Lung (tissue), 12 donors: Measurements from ENCODE around the gene HIPK2. TPM values are rescaled to one million over a fixed set of nuclear protein-coding genes. Genes with fewer than 3 reads are reported as not detected.
A peak's percentile ranks its signal among the peaks of the same experiment; 100 is the strongest.

Experiments
- ATAC-seq: fragments of 200-7000 bp; cut with Tn5 transposase; one replicate; pipeline ENCODE4 v1.9.1; 2020; ENCODE audit warnings: moderate number of reproducible peaks; ENCODE audit not compliant: insufficient read depth, low FRiP score
- DNase-seq, 3 donors: peaks; one replicate each; pipeline ENCODE4 v3.0.0-alpha.2; 2013 to 2017
- H3K27ac ChIP-seq, 2 donors: one replicate each; pipeline ENCODE4 v1.5.1; 2013; ENCODE audit warnings: mild to moderate bottlenecking in 2 of 2, moderate library complexity in 2 of 2, control low read depth in 1 of 2, inconsistent platforms in 1 of 2, low read depth in 1 of 2, low read length in 1 of 2
- H3K27me3 ChIP-seq, 3 donors: one replicate each; pipeline ENCODE4 v1.5.1; 2013; ENCODE audit warnings: low read length in 2 of 3; ENCODE audit not compliant: control insufficient read depth in 3 of 3, insufficient read depth in 3 of 3
- H3K36me3 ChIP-seq, 4 donors: one replicate each; pipeline ENCODE4 v1.5.1; 2013; ENCODE audit warnings: low read length in 4 of 4, mild to moderate bottlenecking in 1 of 4, moderate library complexity in 1 of 4; ENCODE audit not compliant: control insufficient read depth in 4 of 4, insufficient read depth in 4 of 4
- H3K4me1 ChIP-seq, 5 donors: one replicate each; pipeline ENCODE4 v1.5.1; 2013; ENCODE audit warnings: low read length in 5 of 5, mild to moderate bottlenecking in 2 of 5, moderate library complexity in 1 of 5; ENCODE audit not compliant: control insufficient read depth in 5 of 5, insufficient read depth in 5 of 5
- H3K4me3 ChIP-seq: one replicate; pipeline ENCODE4 v1.5.1; 2013; ENCODE audit warnings: mild to moderate bottlenecking, control low read depth, moderate library complexity
- H3K9ac ChIP-seq, 2 donors: one replicate each; pipeline ENCODE4 v1.5.1; 2013; ENCODE audit warnings: low read length in 2 of 2, control low read depth in 1 of 2; ENCODE audit not compliant: insufficient read depth in 1 of 2
- H3K9me3 ChIP-seq, 4 donors: one replicate each; pipeline ENCODE4 v1.5.1; 2013; ENCODE audit warnings: low read length in 3 of 4, mild to moderate bottlenecking in 1 of 4, moderate library complexity in 1 of 4; ENCODE audit not compliant: control insufficient read depth in 4 of 4, insufficient read depth in 3 of 4
- CTCF ChIP-seq: IDR thresholded peaks from 2 replicates; pipeline ENCODE4 v1.5.1; 2012; ENCODE audit warnings: mild to moderate bottlenecking; ENCODE audit errors: control extremely low read depth, extremely low read depth
- WGBS, 2 donors: extraction: QIAGEN DNeasy Blood & Tissue Kit; methylation state at CpG; one replicate each; pipeline ENCODE4 v1.1.7; 2013; 5-methylcytosine and 5-hydroxymethylcytosine counted together
- polyA plus RNA-seq, 2 donors: library from polyadenylated mRNA; stranded (reverse); fragments of 200-250 nt; gene quantifications; one replicate each; pipeline ENCODE4 v1.2.1, GENCODE V29; 2013
- total RNA-seq, 2 donors: library from RNA; depleted of rRNA in 1 of 2; stranded (reverse); fragments of >200 nt in 1 of 2; gene quantifications; one replicate each; pipeline ENCODE4 v1.2.1, GENCODE V29; 2014 to 2021
- donor health status: control.
- donor health status: control.
- donor health status: Bipolar disorder and iron deficiency.
- donor health status: healthy.
- donor health status: DM: yes; HTN: yes; CAD: no.

Gene HIPK2
- total and polyA plus RNA-seq, 4 donors, result 8.7 to 65.1 (median 18.3) TPM

GRCh38 chr7:139750459-139751095 is 27.2 kb downstream of the HIPK2 start:
- no peaks in the 10 kb centered on the region for H3K9me3 ChIP-seq
- peaks cover 0 to 5% (median 0%) of the 10 kb centered on the region in 4 donors for H3K36me3 ChIP-seq
- peaks cover 4 to 51% (median 24%) of the 10 kb centered on the region in 5 donors for H3K4me1 ChIP-seq
- WGBS, 2 donors, result 98% methylated on average over 6 of the region's 6 CpGs
- DNase-seq, result no peak
- no peak overlapping the region for H3K9ac ChIP-seq
- no peaks in the 10 kb centered on the region for H3K27me3 ChIP-seq
- TF ChIP-seq CTCF, result no peak
- no peak for ATAC-seq
- no peak overlapping the region for H3K4me3 ChIP-seq
- H3K27ac ChIP-seq, result no peak overlapping the region

- no peaks in the 10 kb centered on the region for H3K27me3 ChIP-seq
- H3K9me3 ChIP-seq, result no peaks in the 10 kb centered on the region
- DNase-seq (no peak), ATAC-seq (no peak)
- H3K4me3 ChIP-seq, result no peak overlapping the region
- no peak for TF ChIP-seq CTCF
- WGBS, 2 donors, result 91 to 93% methylated on average over 10 of the region's 10 CpGs
- H3K36me3 ChIP-seq, result peaks cover 0 to 3% (median 0%) of the 10 kb centered on the region in 4 donors
- no peak overlapping the region for H3K27ac ChIP-seq
- H3K4me1 ChIP-seq, result peaks cover 6 to 61% (median 26%) of the 10 kb centered on the region in 5 donors
- H3K9ac ChIP-seq, result no peak overlapping the region
These were observed 28.3 kb downstream of the HIPK2 start for GRCh38 chr7:139749545-139749944.

- Histone ChIP-seq H3K4me1 (peaks cover 6 to 65% (median 26%) of the 10 kb centered on the region in 5 donors), H3K4me3 (no peak overlapping the region), H3K9ac (no peak overlapping the region), H3K9me3 (no peaks in the 10 kb centered on the region), H3K27me3 (no peaks in the 10 kb centered on the region), H3K27ac (peak overlapping the region in 1 of 2 donors; percentile 37), H3K36me3 (peaks cover 0 to 1% (median 0%) of the 10 kb centered on the region in 4 donors)
- ATAC-seq (no peak), DNase-seq (no peak)
- no peak for TF ChIP-seq CTCF
- whole genome bisulfite sequencing, 2 donors, result 77 to 82% methylated on average over 5 of the region's 5 CpGs
These were observed 28.9 kb downstream of the HIPK2 start for GRCh38 chr7:139748941-139749340.
